ENCODE data around the gene SLC25A13. TPM values are rescaled to one million over a fixed set of nuclear protein-coding genes. Genes with fewer than 3 reads are reported as not detected.

The SLC25A13 gene
- total and polyA plus RNA-seq, 2 donors (not counting 1 experiment from before 2014, with no cell fraction given), result 6.9 to 12.0 TPM

DNA sequence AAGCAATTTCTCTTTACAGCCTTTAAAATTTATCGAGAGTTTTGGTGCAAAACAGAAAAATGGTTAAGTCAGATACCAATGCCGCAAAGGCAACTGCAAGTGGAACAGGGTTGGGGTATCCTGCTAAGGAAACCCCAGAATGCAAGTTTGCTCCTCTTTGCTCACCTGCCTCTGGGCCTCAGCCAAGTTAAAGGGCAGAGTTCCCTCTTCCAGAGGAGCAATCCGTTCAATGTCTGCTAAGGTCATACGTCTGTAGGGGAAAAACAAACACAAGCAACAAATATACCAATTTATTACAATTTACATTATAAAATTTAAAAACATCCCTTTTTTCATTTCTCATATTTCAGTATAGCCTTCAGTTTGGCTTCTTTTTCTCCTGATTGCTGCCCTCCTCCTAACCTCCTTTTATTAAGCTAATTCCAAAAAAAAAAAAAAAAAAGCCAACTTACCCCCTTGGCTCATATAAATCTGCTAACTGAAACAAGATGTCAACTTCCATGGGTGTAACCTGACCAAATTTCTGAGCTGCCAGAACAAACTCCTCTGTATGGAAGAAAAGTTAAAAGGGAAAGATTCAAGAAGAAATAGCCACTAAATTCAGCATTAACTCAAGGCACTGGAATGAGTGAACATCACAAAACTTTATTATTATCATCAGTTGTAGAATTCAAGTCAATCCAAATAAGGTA is 132.6 kb downstream of the SLC25A13 start:
- Histone ChIP-seq H3K4me2 (ENCODE audit: extremely low read depth, insufficient read depth, low read length) (peak overlapping the region; percentile 75), H3K27me3 (ENCODE audit: control insufficient read depth, insufficient read depth, low read length) (no peaks in the 10 kb centered on the region), H3K36me3 (ENCODE audit: control insufficient read depth, insufficient read depth, low read length) (peaks cover 1% of the 10 kb centered on the region), H3K4me3 (replicated peaks in 1 of 4; ENCODE audit: control extremely low read depth in 1 of 4, insufficient read depth in 1 of 4, low read depth in 3 of 4, low read length in 4 of 4) (peak overlapping the region in 3 of 4 experiments; percentile 11 to 20 (median 17)), H3K79me2 (ENCODE audit: control insufficient read depth, insufficient read depth, low read length) (no peaks in the 10 kb centered on the region), H2AFZ (ENCODE audit: low read length) (no peak overlapping the region), H4K20me1 (ENCODE audit: control insufficient read depth, extremely low read depth, insufficient read depth, low read length) (no peaks in the 10 kb centered on the region), H3K4me1 (ENCODE audit: control insufficient read depth, extremely low read depth, insufficient read depth, low read length) (peaks cover 2% of the 10 kb centered on the region), H3K9ac (ENCODE audit: insufficient read depth, low read length) (no peak overlapping the region), H3K9me3 (ENCODE audit: control insufficient read depth, insufficient read depth, low read depth, low read length) (no peaks in the 10 kb centered on the region), H3K27ac (ENCODE audit: insufficient read depth, low read length) (no peak overlapping the region)
- TF ChIP-seq, protein P1, sequence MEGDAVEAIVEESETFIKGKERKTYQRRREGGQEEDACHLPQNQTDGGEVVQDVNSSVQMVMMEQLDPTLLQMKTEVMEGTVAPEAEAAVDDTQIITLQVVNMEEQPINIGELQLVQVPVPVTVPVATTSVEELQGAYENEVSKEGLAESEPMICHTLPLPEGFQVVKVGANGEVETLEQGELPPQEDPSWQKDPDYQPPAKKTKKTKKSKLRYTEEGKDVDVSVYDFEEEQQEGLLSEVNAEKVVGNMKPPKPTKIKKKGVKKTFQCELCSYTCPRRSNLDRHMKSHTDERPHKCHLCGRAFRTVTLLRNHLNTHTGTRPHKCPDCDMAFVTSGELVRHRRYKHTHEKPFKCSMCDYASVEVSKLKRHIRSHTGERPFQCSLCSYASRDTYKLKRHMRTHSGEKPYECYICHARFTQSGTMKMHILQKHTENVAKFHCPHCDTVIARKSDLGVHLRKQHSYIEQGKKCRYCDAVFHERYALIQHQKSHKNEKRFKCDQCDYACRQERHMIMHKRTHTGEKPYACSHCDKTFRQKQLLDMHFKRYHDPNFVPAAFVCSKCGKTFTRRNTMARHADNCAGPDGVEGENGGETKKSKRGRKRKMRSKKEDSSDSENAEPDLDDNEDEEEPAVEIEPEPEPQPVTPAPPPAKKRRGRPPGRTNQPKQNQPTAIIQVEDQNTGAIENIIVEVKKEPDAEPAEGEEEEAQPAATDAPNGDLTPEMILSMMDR (conservative IDR thresholded peaks at IDR 0.05 in 1 of 2, IDR thresholded peaks at IDR 0.05 in 1 of 2; ENCODE audit: low read depth in 1 of 2, low read length in 2 of 2), result no peak
- no peak for TF ChIP-seq EZH2 (IDR thresholded peaks at IDR 0.05; ENCODE audit: low read length, missing control alignments)
- no peak for DNase-seq (ENCODE audit: low read depth in 2 of 2)

DNA sequence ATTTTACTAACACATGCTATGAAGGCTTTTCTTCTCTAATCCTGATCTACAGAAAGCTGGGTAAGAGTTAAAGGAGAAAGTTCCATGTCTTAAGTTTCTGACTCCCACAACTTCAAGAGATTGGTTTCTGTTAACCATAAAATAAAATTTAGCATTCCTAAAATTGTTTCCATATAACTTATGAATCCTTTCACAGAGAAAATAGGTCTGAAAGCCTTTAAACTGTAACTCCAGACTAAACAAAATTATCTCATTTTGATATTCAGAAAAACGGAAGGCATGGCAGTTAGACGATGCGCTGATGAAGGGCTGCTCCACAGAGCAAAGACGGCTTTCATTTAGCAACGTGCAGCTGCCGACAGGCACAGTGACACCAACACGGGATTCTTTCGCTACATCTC is 133.3 kb downstream of the SLC25A13 start:
- TF ChIP-seq, protein P1 (conservative IDR thresholded peaks at IDR 0.05 in 1 of 2, IDR thresholded peaks at IDR 0.05 in 1 of 2; ENCODE audit: low read depth in 1 of 2, low read length in 2 of 2), result no peak
- TF ChIP-seq EZH2 (IDR thresholded peaks at IDR 0.05; ENCODE audit: low read length, missing control alignments), result no peak
- Histone ChIP-seq H3K4me1 (ENCODE audit: control insufficient read depth, extremely low read depth, insufficient read depth, low read length) (peaks cover 2% of the 10 kb centered on the region), H2AFZ (ENCODE audit: low read length) (peak overlapping the region; percentile 41), H3K36me3 (ENCODE audit: control insufficient read depth, insufficient read depth, low read length) (peaks cover 1% of the 10 kb centered on the region), H3K4me3 (replicated peaks in 1 of 4; ENCODE audit: control extremely low read depth in 1 of 4, insufficient read depth in 1 of 4, low read depth in 3 of 4, low read length in 4 of 4) (peak overlapping the region in 3 of 4 experiments; percentile 11 to 20 (median 17)), H3K9ac (ENCODE audit: insufficient read depth, low read length) (no peak overlapping the region), H3K27ac (ENCODE audit: insufficient read depth, low read length) (no peak overlapping the region), H3K27me3 (ENCODE audit: control insufficient read depth, insufficient read depth, low read length) (no peaks in the 10 kb centered on the region), H3K79me2 (ENCODE audit: control insufficient read depth, insufficient read depth, low read length) (no peaks in the 10 kb centered on the region), H4K20me1 (ENCODE audit: control insufficient read depth, extremely low read depth, insufficient read depth, low read length) (no peaks in the 10 kb centered on the region), H3K4me2 (ENCODE audit: extremely low read depth, insufficient read depth, low read length) (peak overlapping the region; percentile 75), H3K9me3 (ENCODE audit: control insufficient read depth, insufficient read depth, low read depth, low read length) (no peaks in the 10 kb centered on the region)
- DNase-seq (ENCODE audit: low read depth in 2 of 2), result peak; percentile 14 to 43

DNA sequence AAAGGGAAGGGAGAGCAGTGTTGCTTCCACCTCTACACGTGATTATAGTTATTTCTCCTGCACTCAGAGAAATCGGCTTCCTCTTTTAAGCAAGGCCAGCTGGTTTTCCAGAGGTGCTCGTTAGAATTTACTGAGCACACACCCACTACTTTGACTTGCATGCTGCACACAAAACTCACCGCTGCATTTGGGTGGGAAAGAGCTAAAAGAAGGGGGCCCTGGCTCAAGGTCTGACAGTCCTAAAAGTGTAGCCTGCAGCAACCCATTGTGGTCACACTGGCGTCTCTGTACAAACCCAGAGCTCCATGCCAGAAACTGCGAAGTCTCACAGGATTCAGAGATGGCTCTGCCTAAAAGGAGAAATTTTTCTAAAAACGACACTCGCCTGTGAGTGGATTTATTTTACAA is 133.7 kb downstream of the SLC25A13 start:
- Histone ChIP-seq H3K9ac (ENCODE audit: insufficient read depth, low read length) (no peak overlapping the region), H3K79me2 (ENCODE audit: control insufficient read depth, insufficient read depth, low read length) (no peaks in the 10 kb centered on the region), H2AFZ (ENCODE audit: low read length) (no peak overlapping the region), H3K4me2 (ENCODE audit: extremely low read depth, insufficient read depth, low read length) (peak overlapping the region; percentile 75), H3K36me3 (ENCODE audit: control insufficient read depth, insufficient read depth, low read length) (peaks cover 1% of the 10 kb centered on the region), H3K27me3 (ENCODE audit: control insufficient read depth, insufficient read depth, low read length) (no peaks in the 10 kb centered on the region), H3K4me1 (ENCODE audit: control insufficient read depth, extremely low read depth, insufficient read depth, low read length) (peaks cover 2% of the 10 kb centered on the region), H3K27ac (ENCODE audit: insufficient read depth, low read length) (no peak overlapping the region), H3K9me3 (ENCODE audit: control insufficient read depth, insufficient read depth, low read depth, low read length) (no peaks in the 10 kb centered on the region), H4K20me1 (ENCODE audit: control insufficient read depth, extremely low read depth, insufficient read depth, low read length) (no peaks in the 10 kb centered on the region), H3K4me3 (replicated peaks in 1 of 4; ENCODE audit: control extremely low read depth in 1 of 4, insufficient read depth in 1 of 4, low read depth in 3 of 4, low read length in 4 of 4) (peak overlapping the region in 1 of 4 experiments; percentile 11)
- peak in 1 of 2 donors; percentile 27 for DNase-seq (ENCODE audit: low read depth in 2 of 2)
- TF ChIP-seq, protein P1 (conservative IDR thresholded peaks at IDR 0.05 in 1 of 2, IDR thresholded peaks at IDR 0.05 in 1 of 2; ENCODE audit: low read depth in 1 of 2, low read length in 2 of 2), result no peak
- no peak for TF ChIP-seq EZH2 (IDR thresholded peaks at IDR 0.05; ENCODE audit: low read length, missing control alignments)
